HEK293 (cell line): ENCODE data around the gene ACTR3C.

Experiments
- CTCF ChIP-seq: fragments of 450-650 bp; formaldehyde crosslinking; IDR thresholded peaks from 2 replicates; pipeline ENCODE4 v1.5.1; 2016; ENCODE audit warnings: missing biosample characterization, missing genetic modification characterization
- HOXC10 ChIP-seq: sonication (generic); formaldehyde crosslinking; IDR thresholded peaks from 2 replicates; pipeline ENCODE4 v1.8.1; 2023; ENCODE audit warnings: mild to moderate bottlenecking, missing genetic modification reagents
- MZF1 ChIP-seq: fragments of 450-650 bp; formaldehyde crosslinking; IDR thresholded peaks from 2 replicates; pipeline ENCODE4 v1.5.1; 2017; ENCODE audit warnings: missing biosample characterization, missing genetic modification characterization, borderline replicate concordance
- ZBTB44 ChIP-seq: fragments of 450-650 bp; IDR thresholded peaks from 2 replicates; pipeline ENCODE4 v1.5.1; 2018; ENCODE audit warnings: missing biosample characterization, mild to moderate bottlenecking, missing genetic modification characterization
- ZFP37 ChIP-seq: fragments of 450-650 bp; formaldehyde crosslinking; IDR thresholded peaks from 2 replicates; pipeline ENCODE4 v1.5.1; 2016; ENCODE audit warnings: missing biosample characterization, missing genetic modification characterization
- ZNF174 ChIP-seq: fragments of 450-650 bp; formaldehyde crosslinking; IDR thresholded peaks from 2 replicates; pipeline ENCODE4 v1.5.0; 2017; ENCODE audit warnings: missing biosample characterization, mild to moderate bottlenecking, missing genetic modification characterization
- ZNF416 ChIP-seq: fragments of 450-650 bp; formaldehyde crosslinking; IDR thresholded peaks from 2 replicates; pipeline ENCODE4 v1.5.1; 2016; ENCODE audit warnings: missing biosample characterization, missing genetic modification characterization
- ZNF792 ChIP-seq: fragments of 450-650 bp; formaldehyde crosslinking; IDR thresholded peaks from 2 replicates; pipeline ENCODE4 v1.5.1; 2016; ENCODE audit warnings: missing biosample characterization, missing genetic modification characterization
- ZSCAN23 ChIP-seq: fragments of 450-650 bp; formaldehyde crosslinking; IDR thresholded peaks from 2 replicates; pipeline ENCODE4 v1.5.1; 2016; ENCODE audit warnings: missing biosample characterization, missing genetic modification characterization

DNA sequence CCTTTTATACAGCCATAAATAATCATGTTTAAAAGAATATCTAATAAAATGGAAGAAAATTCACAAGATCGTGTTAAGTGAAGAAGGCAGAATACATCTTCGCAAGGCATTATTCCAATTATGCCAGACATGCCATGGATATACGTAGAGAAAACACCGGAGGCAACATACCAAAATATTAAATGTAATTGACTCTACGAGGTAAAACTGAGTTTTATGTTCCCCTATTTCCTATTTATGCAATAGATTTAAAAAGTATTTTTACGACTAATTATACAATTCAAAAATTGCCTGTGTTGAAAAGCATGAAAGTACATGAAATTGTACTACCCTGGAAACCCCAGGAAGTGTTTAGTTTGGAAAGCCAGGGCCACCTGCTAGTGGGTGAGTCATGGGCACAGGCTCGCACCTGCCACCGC is 44.3 kb upstream of the ACTR3C start:
- no peak for TF ChIP-seq CTCF (tag by site-specific recombination)
- TF ChIP-seq ZNF792 (tag by site-specific recombination) = no peak
- TF ChIP-seq ZBTB44 (tag by site-specific recombination) = no peak
- no peak for TF ChIP-seq MZF1
- TF ChIP-seq ZFP37 (tag by site-specific recombination) = no peak; the same call in 1 of the 2 replicates
- no peak for TF ChIP-seq ZSCAN23 (tag by site-specific recombination)
- no peak for TF ChIP-seq ZNF174 (tag by site-specific recombination)
- no peak for TF ChIP-seq ZNF416 (tag by site-specific recombination)
- TF ChIP-seq HOXC10 (CRISPR knock-in tag) = no peak
